ENCODE data around the gene IL2RA.

- TF ChIP-seq CTCF (conservative IDR thresholded peaks at IDR 0.05; ENCODE audit: low read depth, low read length) (no peak), EZH2 (IDR thresholded peaks at IDR 0.05; ENCODE audit: borderline replicate concordance, low read depth, low read length, poor library complexity, severe bottlenecking) (no peak)
These were observed 18.1 kb downstream of the IL2RA start for GRCh38 chr10:6044060-6044459.

Data from A673 (cell line).